ENCODE results near the gene MAF.
A peak's percentile ranks its signal among the peaks of the same experiment; 100 is the strongest.

The MAF gene

DNA sequence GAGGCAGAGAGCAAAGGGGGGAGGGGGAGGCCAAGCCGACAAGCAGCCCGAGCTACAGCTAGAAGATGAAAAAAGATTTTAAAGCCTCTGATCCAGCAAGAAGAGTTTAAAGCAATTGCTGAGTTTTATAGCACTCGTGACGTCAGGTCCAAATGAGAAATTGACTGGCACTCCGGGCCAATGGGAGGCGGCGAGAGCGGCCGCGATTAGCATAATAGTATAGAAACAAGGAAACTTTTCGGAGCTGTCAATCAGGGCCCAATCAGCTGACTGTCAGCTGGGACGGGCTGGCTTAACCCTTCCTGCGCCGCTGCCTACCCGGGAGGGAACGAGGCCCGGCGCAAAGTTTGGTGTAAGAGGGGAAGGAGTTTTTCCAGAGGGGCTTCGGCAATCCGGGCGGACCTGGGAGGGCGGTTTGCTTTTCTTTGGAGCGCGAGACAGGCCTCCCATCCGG is at the start of gene MAF:
MAF (minus strand) TSS at position 100 of the 454 bp plus-strand sequence. CDS start 835 bp downstream, outside the sequence.
- DNase-seq: peak; percentile 97

DNA sequence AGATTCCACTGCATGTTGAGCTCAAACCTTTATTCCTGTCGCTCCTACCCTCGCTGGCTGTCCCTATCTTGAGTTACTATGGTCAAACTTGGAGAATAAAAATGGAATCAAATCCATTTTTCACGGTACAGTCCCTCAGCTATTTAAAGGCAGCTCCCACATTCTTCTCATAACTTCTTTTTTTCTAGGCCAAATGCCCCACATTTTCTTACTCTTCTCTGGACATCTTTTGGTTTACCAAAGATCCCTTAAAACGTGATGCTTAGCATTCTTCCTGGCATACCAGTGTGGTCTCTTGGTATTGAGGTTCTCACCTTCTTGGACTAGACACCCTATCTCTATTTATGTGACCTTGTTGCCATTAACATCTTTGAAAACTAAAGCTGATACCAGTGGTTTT is 48.3 kb upstream of the MAF start:
- no peak for DNase-seq

DNA sequence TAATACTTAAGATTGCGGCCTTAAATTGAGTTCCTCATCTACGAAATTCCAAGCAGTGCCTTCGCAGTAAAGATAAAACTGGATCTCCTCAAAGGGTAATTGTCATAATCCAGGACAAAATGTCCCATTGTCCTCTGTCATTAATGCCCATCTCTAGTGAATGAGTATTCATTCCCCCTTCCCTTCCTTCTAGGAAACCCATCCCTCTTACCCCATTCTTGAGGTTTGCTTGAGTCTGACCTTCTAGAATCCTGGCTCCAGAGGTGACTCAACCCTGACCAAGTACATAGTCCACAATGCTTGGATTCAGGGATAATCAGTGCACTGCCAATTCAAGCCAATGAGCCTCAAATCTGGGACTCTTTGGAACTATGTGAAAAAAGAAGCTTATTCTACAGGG is 47.0 kb upstream of the MAF start:
- DNase-seq: no peak

GRCh38 chr16:79645701-79646100 is 45.2 kb upstream of the MAF start:
- no peak for DNase-seq

DNA sequence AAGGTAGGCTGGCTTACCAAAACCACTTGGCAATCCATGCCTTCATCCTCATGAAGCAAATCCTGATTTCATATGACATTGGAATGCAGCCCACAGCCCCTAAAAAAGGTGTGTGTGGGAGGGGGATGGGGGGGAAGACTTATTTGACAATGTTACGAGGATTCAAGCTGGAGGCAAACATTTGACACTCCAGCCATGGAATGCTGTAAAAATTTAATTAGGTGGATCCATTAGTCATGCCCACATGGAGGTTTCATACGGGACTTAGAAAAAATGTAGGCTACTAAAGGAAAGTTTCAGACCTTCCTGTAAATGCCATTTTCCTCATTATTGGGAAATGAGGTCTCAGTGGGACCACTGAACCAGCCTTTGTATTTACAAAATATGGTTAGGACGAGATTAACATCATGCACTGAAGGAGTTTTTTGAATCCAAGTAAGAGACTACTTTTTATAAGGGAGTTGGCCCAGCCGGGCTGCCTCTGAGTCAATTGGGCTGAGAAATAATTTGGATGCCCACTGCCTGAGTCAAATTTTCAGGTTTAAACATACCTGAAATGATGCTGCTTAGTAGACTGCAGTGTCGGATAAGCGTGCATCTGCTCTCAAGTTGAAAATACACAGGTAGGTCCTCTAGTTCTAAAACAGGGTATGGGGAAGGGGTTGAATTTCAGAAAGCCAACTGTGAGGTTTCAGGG is 44.6 kb upstream of the MAF start:
- DNase-seq: no peak

DNA sequence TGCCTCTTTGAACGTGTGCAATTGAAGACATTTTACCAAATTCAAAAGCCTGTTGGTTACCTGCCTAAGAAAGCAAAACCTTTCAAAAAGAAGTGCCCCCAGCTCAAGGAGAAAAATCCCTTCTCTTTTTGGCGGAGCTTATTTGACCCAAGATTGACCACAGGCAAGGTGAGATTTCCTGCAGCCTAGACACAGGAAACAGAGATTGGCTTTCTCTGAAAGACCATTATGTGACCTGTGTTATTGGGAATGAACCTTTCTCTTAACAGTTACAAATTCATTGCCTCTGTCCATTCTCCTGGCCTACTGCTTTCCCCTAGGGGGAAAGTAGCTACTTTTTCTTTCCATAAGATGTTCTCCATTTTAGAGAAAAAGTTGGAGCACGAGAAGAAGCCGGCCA is 42.1 kb upstream of the MAF start:
- DNase-seq: no peak

- DNase-seq: peak; percentile 56
These were observed 40.2 kb upstream of the MAF start for GRCh38 chr16:79640513-79641360.

DNA sequence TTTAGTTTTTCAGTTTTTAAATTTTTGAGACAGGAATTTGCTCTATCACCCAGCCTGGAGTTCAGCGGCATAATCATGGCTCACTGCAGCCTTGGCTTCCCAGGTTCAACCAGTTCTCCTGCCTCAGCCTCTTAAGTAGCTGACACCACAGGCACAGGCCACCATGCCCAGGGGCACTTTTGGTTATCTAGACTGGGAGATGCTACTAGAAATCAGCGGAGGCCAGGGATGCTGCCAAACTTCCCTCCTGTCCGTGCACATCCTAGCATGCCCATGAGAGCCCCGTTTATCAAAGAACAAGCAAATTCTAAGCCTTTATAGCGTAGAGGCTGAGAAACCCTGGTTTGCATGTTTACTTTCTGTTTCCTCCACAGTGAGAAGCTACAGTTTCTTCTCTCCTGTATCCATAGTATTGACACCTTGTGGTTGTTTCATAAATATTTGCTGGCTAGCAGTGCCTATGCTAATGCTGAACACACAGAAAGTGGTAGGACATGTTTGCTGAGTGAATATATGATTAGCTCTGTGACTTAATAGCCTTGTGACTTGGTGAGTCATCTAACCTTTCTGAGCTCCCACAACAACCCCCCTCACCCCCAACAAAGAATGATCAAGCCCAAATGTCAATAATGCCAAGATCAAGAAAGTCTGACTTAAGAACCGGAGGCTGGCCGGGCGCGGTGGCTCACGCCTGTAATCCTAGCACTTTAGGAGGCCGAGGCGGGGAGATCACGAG is 39.2 kb upstream of the MAF start:
- no peak for DNase-seq

- no peak for DNase-seq
These were observed 37.8 kb upstream of the MAF start for GRCh38 chr16:79638386-79638785.

DNA sequence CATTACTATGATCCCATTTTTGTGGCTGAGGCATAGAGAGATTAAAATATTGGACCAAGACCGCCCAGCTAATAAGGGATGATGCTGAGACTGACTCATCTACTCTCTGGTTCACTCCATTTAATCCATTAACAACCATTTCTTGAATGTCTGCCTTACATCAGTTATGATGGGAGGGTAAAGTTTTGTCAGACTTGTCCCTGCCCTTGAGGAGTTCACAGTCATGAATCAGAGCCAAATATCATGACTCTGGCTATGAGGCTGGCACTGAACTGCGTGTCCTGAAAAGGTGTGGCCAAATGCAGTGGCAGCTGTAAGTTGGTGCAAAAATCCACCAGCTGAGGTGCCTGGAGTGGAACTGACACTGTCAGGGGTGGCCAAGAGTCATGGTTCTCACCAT is 35.0 kb upstream of the MAF start:
- DNase-seq: no peak

GRCh38 chr16:79634298-79634697 is 33.8 kb upstream of the MAF start:
- no peak for DNase-seq

- no peak for DNase-seq
These were observed 31.8 kb upstream of the MAF start for GRCh38 chr16:79632289-79632688.

GRCh38 chr16:79628988-79629387 is 28.5 kb upstream of the MAF start:
- DNase-seq: no peak

- no peak for DNase-seq
These were observed 28.0 kb upstream of the MAF start for GRCh38 chr16:79628501-79628975.

- DNase-seq: no peak
These were observed 26.6 kb upstream of the MAF start for GRCh38 chr16:79627092-79627491.

DNA sequence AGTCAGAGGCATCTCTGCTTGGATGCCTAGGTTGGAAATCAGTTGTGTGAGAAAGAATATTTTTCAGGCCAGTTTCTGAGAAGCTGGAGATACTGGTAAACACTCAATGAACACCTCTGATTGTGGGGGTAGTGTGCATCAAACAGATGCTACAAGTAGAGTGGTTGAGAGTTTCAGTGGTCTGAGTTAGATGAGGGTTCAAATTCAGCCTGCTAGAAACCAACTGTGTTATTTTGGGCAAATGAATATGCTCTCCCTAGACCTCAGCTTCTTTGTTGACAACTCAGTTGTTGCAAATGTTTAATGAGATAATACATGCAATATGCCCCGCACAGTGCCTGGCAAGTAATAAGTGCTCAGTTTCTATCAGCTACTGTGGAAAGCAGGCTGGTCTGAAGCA is 25.2 kb upstream of the MAF start:
- DNase-seq: no peak

DNA sequence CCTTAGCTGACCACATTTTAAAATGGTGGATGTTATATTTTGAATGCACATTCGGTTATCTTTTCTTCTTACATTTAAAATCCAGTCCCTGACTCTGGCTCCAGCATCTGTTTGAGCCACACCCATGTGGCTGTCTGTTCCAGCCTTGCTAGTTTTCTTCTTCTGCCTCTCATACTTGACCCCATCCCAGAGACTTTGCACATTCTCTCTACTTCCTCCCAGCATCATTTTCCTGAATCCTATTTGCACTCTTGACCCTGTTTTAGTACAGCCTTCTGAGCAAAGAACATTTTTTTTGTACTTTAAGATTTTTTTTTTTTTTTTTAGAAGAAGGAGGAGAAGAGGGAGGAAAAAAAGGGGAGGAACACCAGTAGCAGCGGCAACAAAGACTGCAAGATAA is 23.3 kb upstream of the MAF start:
- DNase-seq: no peak

- DNase-seq: no peak
These were observed 22.5 kb upstream of the MAF start for GRCh38 chr16:79623062-79623461.

- no peak for DNase-seq
These were observed 20.5 kb upstream of the MAF start for GRCh38 chr16:79621027-79621426.

DNA sequence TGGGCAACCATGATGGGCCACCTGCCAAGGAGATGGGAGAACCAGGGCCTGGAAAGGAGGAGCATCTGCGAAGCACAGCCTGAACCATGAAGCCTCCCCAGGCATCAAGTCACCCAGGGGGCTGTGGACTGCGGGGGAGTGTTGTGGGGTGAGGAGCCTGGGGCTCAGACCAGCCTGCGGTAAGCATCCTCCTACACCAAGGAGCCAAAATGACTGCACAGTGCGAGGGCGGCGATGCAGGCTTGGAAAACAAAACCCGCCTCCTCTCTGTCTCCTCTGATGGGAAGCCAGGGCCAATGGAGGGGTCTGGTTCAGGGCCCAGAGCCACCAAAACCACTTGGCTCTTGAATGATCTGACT is 18.1 kb upstream of the MAF start:
- no peak for DNase-seq

DNA sequence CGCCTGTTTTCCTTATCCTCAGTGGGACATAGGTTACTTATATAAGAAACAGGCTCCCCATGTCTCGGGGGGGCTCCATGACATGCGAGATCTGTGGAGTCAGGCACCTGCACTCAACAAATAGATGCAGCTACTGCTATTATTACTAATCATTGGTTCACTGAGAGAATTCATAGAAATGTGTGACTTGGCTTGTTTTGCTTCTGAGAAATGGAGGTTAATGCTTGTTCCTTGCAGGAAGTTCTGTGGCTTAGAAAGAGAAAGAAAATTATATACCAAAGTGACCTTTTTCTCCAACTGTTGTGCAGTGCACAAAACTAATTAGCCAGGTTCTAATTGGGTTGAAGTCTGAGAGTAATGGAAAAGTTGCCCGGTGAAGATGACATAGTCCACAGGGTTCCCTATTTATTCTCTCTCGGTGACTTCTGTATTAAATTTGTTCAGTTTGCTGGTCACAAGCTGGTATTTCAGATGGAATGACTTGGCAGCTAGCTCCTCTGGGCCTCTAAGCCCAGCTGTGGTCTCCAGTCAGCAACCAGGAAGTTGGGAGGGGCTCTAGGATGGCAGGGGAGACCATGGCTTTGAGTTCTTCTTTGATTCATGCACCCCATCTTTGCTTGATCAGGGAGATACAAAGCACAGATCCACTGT is 17.6 kb upstream of the MAF start:
- DNase-seq: no peak

- DNase-seq: no peak
These were observed 12.5 kb upstream of the MAF start for GRCh38 chr16:79613009-79613408.

DNA sequence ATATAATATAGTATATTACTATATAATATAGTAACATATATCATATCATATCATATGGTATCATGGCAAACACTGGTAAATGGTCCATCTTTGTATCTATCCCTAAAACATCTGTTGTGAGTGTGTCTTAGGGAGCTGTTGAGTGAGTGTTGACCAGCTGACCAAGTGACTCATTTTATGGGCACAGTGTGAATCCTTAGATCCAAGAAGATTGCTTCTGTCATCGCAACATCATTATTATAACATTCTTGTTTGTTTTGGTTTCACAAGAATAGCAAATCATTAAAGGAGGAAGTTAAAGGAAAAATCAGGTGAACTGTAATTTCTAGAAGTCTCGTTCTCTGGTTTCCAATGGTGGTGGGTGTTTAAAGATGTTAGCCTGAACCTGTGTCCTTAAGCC is 11.7 kb upstream of the MAF start:
- no peak for DNase-seq

Data from eye (tissue), 1 donor.